GM03348 (cell line): ENCODE data around the gene SLC39A9.
"Not testable (repeated sequence)": the region's sequence is repeated elsewhere in the genome, so short reads cannot be mapped to it uniquely, and the experiment has no call there.

Source experiments
- DNase-seq: peaks from one replicate; pipeline ENCODE4 v3.0.0; 2012; ENCODE audit warnings: low spot score

SLC39A9 gene

DNA sequence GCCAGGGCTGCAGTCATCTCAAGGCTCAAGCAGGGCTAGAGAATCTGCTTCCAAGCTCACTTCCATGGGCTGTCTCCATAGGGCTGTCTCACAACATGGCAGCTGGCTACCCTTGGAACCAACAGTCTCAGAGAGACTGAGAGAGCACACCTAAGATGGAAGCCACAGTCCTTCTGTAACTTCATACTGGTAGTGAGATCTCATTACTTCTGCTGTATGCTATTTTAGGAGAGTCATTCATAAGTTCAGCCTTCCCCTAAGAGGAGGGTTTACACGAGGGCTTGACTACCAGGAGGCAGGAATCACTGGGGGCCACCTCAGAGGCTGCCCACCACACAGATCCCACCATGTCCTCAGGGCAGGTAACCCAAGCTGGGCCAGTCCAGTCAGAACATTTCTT, 30.1 kb upstream of the SLC39A9 start:
- DNase-seq, result no peak

DNA sequence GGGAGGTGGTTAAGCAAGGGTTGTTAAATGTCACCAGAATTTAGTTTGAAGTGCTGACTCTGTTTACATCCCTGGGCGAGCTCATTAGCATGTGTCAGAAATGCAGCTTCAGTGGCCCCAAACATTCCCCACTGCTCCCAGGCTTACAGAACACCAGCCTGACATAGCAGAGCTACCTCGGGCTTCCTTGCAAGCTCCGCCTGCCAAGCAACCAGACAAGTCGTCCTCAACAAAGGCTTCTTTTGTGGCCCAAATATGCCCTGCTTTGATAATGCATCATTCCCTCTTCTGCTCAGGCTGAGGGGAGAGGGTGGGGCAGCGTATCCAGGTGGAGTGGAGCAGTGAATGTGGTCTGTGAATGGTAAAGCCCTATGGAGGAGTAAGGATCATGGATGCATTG, 28.4 kb upstream of the SLC39A9 start:
- no peak for DNase-seq

- no peak for DNase-seq
These were observed 26.3 kb upstream of the SLC39A9 start for GRCh38 chr14:69372146-69372545.

DNA sequence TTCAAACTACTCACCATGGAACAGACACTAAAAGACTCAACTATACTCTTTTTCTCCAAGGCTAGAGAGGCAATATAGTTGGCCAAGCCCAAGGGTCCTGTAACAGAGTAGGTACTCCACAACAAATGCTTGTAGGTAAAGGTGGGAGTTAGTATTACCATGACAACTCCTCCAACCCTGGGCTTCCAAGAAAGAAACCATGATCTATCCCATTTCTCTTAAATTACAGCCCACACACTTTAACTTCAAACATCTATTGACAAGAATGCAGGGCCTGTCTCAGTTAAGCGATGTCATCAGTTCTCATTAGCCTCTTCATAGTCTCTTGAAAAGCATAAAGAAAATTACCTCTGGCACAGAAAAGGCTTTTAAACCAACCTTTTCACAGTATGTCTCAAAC, 25.4 kb upstream of the SLC39A9 start:
- DNase-seq, result no peak

GRCh38 chr14:69374235-69374634, 24.3 kb upstream of the SLC39A9 start:
- no peak for DNase-seq

GRCh38 chr14:69375182-69375581, 23.3 kb upstream of the SLC39A9 start:
- DNase-seq, result no peak

DNA sequence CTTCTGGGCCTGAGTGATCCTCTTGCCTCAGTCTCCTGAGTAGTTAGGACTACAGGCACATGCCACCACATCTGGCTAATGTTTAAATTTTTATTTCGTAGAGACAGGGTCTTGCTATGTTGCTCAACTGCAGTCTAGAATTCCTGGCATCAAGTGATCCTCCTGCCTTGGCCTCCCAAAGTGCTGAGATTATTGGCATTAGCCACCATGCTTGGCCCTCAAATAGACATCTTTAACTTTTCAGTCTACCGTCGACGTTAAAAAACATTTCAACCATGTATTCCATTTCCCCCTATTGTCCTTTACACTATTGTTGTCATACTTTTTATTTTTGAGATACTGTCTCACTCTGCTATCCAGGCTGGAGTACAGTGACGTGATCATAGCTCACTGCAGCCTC, 22.8 kb upstream of the SLC39A9 start:
- no peak for DNase-seq

DNA sequence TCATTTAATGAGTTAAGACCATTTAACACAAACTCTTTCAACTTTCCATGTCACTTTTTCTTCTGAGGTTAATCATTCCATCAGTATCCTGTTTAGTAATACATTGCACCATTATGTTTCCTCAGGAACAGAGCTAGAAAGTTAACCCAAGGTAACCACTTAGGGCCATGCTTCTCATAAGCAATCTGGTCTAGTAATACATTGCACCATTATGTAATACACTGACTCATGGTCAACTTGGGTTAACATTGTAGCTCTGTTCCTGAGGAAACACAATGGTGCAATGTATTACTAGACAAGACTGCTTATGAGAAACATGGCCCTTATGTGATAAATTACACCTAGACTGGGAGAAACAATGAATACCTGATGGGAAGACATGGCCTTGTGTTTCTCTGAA, 22.1 kb upstream of the SLC39A9 start:
- no peak for DNase-seq

GRCh38 chr14:69378274-69378673, 20.2 kb upstream of the SLC39A9 start:
- DNase-seq, result no peak

DNA sequence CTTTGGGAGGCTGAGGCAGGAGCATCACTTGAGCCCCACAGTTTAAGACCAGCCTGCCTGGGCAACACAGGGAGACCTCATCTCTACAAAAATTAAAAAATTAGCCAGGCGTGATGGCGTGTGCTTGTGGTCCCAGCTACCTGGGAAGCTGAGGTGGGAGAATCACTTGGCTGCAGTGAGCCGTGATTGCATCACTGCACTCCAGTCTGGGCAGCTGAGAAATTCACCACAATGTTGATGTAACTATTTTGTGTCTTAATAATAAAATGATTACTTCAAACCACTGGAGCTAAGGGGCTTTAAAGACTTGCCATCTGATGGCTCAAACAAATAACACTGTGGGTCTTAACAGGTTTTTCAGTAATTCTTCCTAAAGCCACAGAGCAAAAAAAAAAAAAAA, 11.2 kb upstream of the SLC39A9 start:
- DNase-seq, result no peak

GRCh38 chr14:69391400-69391799, 7.1 kb upstream of the SLC39A9 start:
- DNase-seq, result not testable (repeated sequence)

GRCh38 chr14:69392481-69392880, 6.0 kb upstream of the SLC39A9 start:
- no peak for DNase-seq

GRCh38 chr14:69395929-69396328, 2.6 kb upstream of the SLC39A9 start:
- DNase-seq, result no peak

DNA sequence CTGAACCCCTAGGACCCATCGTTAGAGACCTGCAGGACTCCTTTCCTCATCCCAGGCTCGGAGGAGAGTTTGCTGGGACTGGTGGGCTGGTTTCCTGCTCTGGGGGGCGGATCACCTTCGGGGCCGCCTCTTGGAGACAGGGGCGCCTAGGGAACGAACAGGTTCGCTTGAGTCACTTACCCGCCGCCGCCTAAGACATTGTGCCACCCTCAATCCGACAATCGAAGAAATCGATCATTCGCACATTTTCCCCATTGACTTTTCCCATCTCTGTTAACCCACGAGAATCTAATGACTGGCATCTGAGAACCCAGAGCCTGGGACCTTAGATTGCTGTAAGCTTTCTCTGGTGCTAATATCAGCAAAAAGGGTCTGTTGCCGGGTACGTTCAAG, 322 bp downstream of the SLC39A9 start:
- DNase-seq, result no peak

DNA sequence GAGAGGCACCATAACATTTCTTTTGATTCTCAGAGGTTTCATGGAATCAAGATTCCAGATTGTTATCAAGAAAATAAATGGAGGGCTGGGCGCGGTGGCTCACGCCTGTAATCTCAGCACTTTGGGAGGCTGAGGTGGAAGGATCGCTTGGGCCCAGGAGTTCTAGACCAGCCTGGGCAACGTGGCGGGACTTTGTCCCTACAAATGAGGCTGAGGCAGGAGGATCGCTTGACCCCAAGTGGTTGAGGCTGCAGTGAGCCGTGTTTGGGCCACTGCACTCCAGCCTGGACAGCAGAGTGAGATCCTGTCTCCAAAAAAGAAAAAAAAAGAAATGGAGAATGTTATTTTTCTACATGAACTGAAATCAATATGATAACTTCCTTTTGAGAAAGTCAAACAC, 1.3 kb downstream of the SLC39A9 start:
- DNase-seq, result no peak

DNA sequence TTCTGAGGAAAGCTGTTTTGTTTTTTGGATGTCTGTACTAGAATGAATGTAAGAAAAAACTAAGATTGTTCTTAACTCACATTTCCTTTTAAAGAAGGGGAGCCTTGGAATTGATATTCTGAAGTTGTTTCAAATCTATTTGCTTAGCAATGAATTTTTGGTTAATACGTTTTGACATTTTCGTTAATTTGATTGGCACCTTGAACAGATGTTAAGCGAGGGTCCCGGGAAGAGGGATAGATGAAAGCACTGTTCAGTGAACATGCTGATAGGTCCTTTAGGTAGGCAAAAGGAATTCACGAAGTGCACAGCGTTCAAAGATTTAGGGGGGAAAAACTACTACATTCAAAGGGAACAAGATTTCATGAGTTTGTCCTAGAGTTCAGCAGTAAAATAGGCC, 1.7 kb downstream of the SLC39A9 start:
- no peak for DNase-seq

DNA sequence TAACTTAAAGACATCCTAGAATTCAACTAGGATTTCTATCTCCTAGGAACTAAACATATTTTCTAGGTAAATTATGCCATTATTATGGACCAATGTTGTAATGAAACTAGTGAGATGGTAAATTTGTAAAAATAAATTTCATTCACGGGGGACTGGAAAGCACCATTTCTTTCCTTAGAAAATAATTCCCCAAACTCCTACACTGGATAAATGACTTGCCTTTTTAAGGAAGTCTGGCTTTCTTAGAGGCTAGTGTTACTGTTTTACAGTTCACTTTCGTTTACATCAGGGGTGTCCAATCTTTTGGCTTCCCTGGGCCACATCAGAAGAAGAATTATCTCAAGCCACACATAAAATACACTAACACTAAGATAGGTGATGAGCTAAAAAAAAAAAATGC, 3.3 kb downstream of the SLC39A9 start:
- DNase-seq, result no peak

GRCh38 chr14:69404478-69404877, 6.0 kb downstream of the SLC39A9 start:
- no peak for DNase-seq

- no peak for DNase-seq
These were observed 6.4 kb downstream of the SLC39A9 start for GRCh38 chr14:69404883-69405282.

- no peak for DNase-seq
These were observed 7.3 kb downstream of the SLC39A9 start for GRCh38 chr14:69405762-69406161.

GRCh38 chr14:69408331-69408960, 10.0 kb downstream of the SLC39A9 start:
- DNase-seq, result no peak

GRCh38 chr14:69413483-69413882, 15.0 kb downstream of the SLC39A9 start:
- DNase-seq, result no peak

DNA sequence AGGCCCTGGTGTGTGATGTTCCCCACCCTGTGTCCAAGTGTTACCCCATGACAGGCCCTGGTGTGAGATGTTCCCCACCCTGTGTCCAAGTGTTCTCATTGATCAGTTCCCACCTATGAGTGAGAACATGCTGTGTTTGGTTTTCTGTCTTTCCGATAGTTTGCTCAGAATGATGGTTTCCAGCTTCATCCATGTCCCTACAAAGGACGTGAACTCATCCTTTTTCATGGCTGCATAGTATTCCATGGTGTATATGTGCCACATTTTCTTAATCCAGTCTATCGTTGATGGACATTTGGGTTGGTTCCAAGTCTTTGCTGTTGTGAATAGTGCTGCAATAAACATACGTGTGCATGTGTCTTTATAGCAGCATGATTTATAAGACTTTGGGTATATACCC, 17.6 kb downstream of the SLC39A9 start:
- DNase-seq, result not testable (repeated sequence)

- peak; percentile 38 for DNase-seq
These were observed 24.8 kb downstream of the SLC39A9 start for GRCh38 chr14:69423279-69423678.
